ENCODE data around the gene KCNQ4.
A peak's percentile ranks its signal among the peaks of the same experiment; 100 is the strongest.

KCNQ4 gene

GRCh38 chr1:40862008-40862863 is 78.6 kb downstream of the KCNQ4 start, which contains the start of gene CITED4:
Gene CITED4 (minus strand): TSS chr1:40862363. CDS start chr1:40862127, 236 bp downstream.
- Histone ChIP-seq H3K27me3 (ENCODE audit: insufficient read depth, poor library complexity, severe bottlenecking) (no peaks in the 10 kb centered on the region), H3K4me3 (replicated peaks; ENCODE audit: insufficient read depth, low read length) (peak within 1 kb of the TSS; percentile 51), H3K27ac (replicated peaks) (peak within 1 kb of the TSS; percentile 91)
- TF ChIP-seq POLR2AphosphoS5 (IDR thresholded peaks at IDR 0.05; ENCODE audit: low read depth) (peak; percentile 98), GABPA (IDR thresholded peaks at IDR 0.05; ENCODE audit: low read depth) (no peak)
- DNase-seq (ENCODE audit: low read depth in 1 of 2, low spot score in 1 of 2) = peak; percentile 90 to 95

- TF ChIP-seq GABPA (IDR thresholded peaks at IDR 0.05; ENCODE audit: low read depth) (no peak), REST (IDR thresholded peaks at IDR 0.05; ENCODE audit: insufficient replicate concordance, low read depth) (no peak), POLR2AphosphoS5 (IDR thresholded peaks at IDR 0.05; ENCODE audit: low read depth) (no peak), SPI1 (IDR thresholded peaks at IDR 0.05; ENCODE audit: borderline replicate concordance, low read depth) (no peak), CTCF (IDR thresholded peaks at IDR 0.05; ENCODE audit: insufficient read depth, low read length) (no peak)
- DNase-seq (ENCODE audit: low read depth in 1 of 2, low spot score in 1 of 2) = no peak
- no peaks in the 10 kb centered on the region for H3K27me3 ChIP-seq (ENCODE audit: insufficient read depth, poor library complexity, severe bottlenecking)
- H3K27ac ChIP-seq (replicated peaks) = no peak overlapping the region
- H3K4me3 ChIP-seq (replicated peaks; ENCODE audit: insufficient read depth, low read length) = no peak overlapping the region
Observed at GRCh38 chr1:40868051-40868723, 84.6 kb downstream of the KCNQ4 start.

GRCh38 chr1:40870135-40870728 is 86.6 kb downstream of the KCNQ4 start:
- DNase-seq (ENCODE audit: low read depth in 1 of 2, low spot score in 1 of 2) = no peak

More at GRCh38 chr1:40870135-40870728, 86.6 kb downstream of the KCNQ4 start:
- TF ChIP-seq POLR2AphosphoS5 (IDR thresholded peaks at IDR 0.05; ENCODE audit: low read depth) (no peak), REST (IDR thresholded peaks at IDR 0.05; ENCODE audit: insufficient replicate concordance, low read depth) (no peak), SPI1 (IDR thresholded peaks at IDR 0.05; ENCODE audit: borderline replicate concordance, low read depth) (no peak), GABPA (IDR thresholded peaks at IDR 0.05; ENCODE audit: low read depth) (no peak), CTCF (IDR thresholded peaks at IDR 0.05; ENCODE audit: insufficient read depth, low read length) (no peak)
- no peak overlapping the region for H3K4me3 ChIP-seq (replicated peaks; ENCODE audit: insufficient read depth, low read length)
- no peak overlapping the region for H3K27ac ChIP-seq (replicated peaks)
- no peaks in the 10 kb centered on the region for H3K27me3 ChIP-seq (ENCODE audit: insufficient read depth, poor library complexity, severe bottlenecking)
